Activated CD8-positive, alpha-beta memory T cell treated with anti-CD3 and anti-CD28 coated beads, Interleukin-2, amount 10 ng/mL, durations not matched to agents 7 days and 5 days (primary cell): Measurements from ENCODE around the gene CDK5RAP2. TPM values are rescaled to one million over a fixed set of nuclear protein-coding genes. Genes with fewer than 3 reads are reported as not detected.
"Not testable (repeated sequence)": the region's sequence is repeated elsewhere in the genome, so short reads cannot be mapped to it uniquely, and the experiment has no call there.

Experiments
- ATAC-seq: fragments of 150-1000 bp; cut with Tn5 transposase; one replicate; pipeline ENCODE4 v1.10.0; 2021; ENCODE audit warnings: moderate library complexity
- CTCF ChIA-PET: fragments of 350-600 bp; sonication (Branson Sonifier 250); formaldehyde crosslinking; loops from one replicate; lab custom pipeline; 2021; ENCODE audit warnings: antibody characterized with exemption; lab: Charles Lee
- DNase-seq: peaks from one replicate; pipeline ENCODE4 v3.0.0-alpha.2; 2020
- H3K27ac Mint-ChIP-seq: one replicate; pipeline ENCODE4 v1.8.0; 2021; ENCODE audit warnings: mild to moderate bottlenecking, mixed read lengths
- H3K27me3 Mint-ChIP-seq: one replicate; pipeline ENCODE4 v1.8.0; 2021; ENCODE audit warnings: mixed read lengths
- H3K36me3 Mint-ChIP-seq: one replicate; pipeline ENCODE4 v1.8.0; 2021; ENCODE audit warnings: mild to moderate bottlenecking, mixed read lengths
- H3K4me1 Mint-ChIP-seq: one replicate; pipeline ENCODE4 v1.8.0; 2021; ENCODE audit warnings: mixed read lengths
- H3K4me3 Mint-ChIP-seq: one replicate; pipeline ENCODE4 v1.8.0; 2021; ENCODE audit warnings: mild to moderate bottlenecking, moderate library complexity, mixed read lengths
- H3K9me3 Mint-ChIP-seq: one replicate; pipeline ENCODE4 v1.8.0; 2022; ENCODE audit warnings: low read depth, mixed read lengths
- total RNA-seq, 2 experiments: library from RNA; stranded (reverse); gene quantifications; one replicate each; pipeline ENCODE4 v1.2.3, GENCODE V29; 2021

CDK5RAP2 gene
- total RNA-seq, 2 experiments from 2014 or later = 79.8 to 138 TPM

DNA sequence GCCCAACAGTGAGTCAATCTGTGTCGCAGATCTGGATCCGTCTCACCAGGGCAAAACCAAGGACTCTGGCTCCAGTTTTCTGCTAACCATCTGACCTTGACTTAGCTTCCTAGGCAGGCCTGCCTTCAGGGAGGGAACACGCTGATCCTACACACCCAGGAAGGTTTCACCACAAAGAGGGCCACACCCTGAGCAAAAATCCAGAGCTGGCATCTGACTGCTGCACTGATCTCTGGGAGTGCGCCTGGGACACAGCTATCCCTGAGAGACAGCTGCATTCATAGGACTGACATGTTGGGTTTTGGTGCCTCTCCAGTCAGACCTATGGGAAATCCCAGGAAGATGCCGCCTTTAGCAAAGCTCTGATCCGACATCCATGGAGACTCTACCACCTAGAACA is 47.5 kb downstream of the CDK5RAP2 start:
- Mint-ChIP-seq H3K4me1 (no peaks in the 10 kb centered on the region), H3K9me3 (no peaks in the 10 kb centered on the region), H3K4me3 (no peak overlapping the region), H3K27ac (no peak overlapping the region), H3K27me3 (no peaks in the 10 kb centered on the region), H3K36me3 (peaks cover 54% of the 10 kb centered on the region)
- ATAC-seq (no peak), DNase-seq (no peak)
- CTCF ChIA-PET = interaction anchor here (1.0 to 1.7 kb wide), 2 partner anchors 9 to 27 kb away, joined by 3 to 5 read pairs; no protein-coding TSS in a partner anchor

DNA sequence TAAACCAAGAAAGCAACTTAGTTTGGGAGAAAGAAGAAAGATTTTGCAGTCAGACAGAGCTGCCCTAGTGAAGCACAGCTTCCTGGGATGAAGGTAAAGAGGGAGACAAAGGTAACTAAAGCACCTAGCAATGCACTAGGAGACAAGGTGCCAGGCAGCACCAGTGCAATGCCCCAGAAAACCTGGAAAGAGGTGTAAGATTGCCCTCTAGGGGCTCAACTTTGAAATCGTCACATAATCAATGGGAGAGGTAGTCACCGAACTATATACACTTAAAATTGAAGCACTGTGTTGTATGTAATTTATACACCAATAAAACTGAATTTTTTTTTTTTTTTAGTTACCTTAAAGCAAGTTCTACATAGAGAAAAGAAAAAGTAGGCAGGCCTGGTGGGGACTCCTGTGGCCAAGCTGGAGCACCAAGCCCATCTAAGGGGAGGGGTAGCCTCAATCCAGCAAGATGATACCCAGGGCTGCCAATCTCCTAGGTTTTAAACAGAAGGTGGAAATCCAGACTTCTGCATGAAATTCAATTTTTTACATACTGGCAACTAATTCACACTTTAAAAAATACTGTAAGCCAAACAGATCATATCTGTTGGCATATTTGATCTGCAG is 48.2 kb downstream of the CDK5RAP2 start:
- Mint-ChIP-seq H3K27me3 (no peaks in the 10 kb centered on the region), H3K27ac (no peak overlapping the region), H3K4me3 (no peak overlapping the region), H3K4me1 (no peaks in the 10 kb centered on the region), H3K9me3 (no peaks in the 10 kb centered on the region), H3K36me3 (peaks cover 61% of the 10 kb centered on the region)
- DNase-seq = no peak
- CTCF ChIA-PET = interaction anchor here (0.6 to 1.7 kb wide), 3 partner anchors 10 to 112 kb away, joined by 3 to 5 read pairs (median 3); no protein-coding TSS in a partner anchor
- ATAC-seq = peak; percentile 42

DNA sequence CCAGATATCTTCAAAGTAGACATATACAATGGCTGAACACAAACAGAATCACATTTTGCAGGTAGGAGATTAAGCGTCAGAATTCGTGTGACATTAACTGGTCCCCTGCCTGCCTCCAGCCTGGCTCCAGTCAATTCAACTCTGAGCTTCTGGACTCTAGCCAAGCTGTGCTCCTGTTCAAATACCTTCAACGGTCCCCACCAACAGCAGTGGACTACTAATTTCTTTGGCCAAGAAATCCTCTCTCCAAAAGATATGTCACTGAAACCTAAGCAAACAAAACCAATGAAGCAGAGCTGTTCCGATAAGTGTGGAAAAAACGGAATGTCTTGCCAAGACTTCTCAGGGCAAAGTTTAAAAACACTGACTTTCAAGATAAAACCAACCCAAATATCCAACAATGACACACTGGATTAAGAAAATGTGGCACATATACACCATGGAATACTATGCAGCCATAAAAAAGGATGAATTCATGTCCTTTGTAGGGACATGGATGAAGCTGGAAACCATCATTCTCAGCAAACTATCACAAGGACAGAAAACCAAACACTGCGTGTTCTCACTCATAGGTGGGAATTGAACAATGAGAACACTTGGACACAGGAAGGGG is 49.6 kb downstream of the CDK5RAP2 start:
- H3K36me3 Mint-ChIP-seq = peaks cover 67% of the 10 kb centered on the region
- H3K27ac Mint-ChIP-seq, DNase-seq, H3K4me3 Mint-ChIP-seq, ATAC-seq, H3K4me1 Mint-ChIP-seq, H3K27me3 Mint-ChIP-seq, H3K9me3 Mint-ChIP-seq, CTCF ChIA-PET: not testable (repeated sequence)

DNA sequence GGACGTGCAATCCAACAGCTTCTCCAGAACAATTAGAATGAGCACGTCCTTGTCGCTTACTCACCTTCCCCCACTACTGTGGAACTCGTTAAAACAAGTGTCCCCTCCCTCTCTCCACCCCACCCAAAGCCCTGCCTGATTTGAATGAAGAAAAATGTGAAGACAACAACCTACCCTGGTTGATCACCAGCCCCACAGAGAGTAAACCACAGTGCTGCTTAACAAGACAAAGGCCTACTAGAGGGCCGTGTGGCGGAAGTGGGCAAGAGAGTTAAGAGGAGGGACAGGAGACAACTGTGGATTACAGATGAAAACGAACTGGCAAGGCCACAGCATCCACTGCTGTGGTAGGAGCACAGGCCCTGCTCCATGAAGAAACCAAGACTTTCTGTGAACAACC is 51.1 kb downstream of the CDK5RAP2 start:
- no peaks in the 10 kb centered on the region for H3K27me3 Mint-ChIP-seq
- H3K9me3 Mint-ChIP-seq = no peaks in the 10 kb centered on the region
- H3K4me1 Mint-ChIP-seq = no peaks in the 10 kb centered on the region

DNA sequence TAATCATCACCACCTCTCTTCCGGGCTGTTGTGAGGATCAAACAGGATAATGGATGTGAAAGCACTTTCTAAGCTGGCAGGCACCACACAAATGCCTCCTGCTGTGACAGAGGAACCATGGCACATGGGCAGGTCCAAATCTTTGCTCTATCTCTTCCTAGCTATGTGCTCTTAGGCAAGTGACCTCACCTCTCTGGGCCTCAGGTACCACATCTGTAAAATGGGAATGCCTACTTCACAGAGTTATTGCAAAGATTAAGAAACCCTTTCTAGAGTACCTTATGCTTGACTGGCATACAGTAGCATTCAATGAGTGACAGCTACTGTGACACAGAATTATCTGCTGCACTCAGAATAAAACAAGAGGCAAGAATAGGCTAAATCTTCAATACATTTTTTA is 51.6 kb downstream of the CDK5RAP2 start:
- no peak overlapping the region for H3K4me3 Mint-ChIP-seq
- no peaks in the 10 kb centered on the region for H3K4me1 Mint-ChIP-seq
- no peaks in the 10 kb centered on the region for H3K27me3 Mint-ChIP-seq
- ATAC-seq (no peak), DNase-seq (no peak)
- no peaks in the 10 kb centered on the region for H3K9me3 Mint-ChIP-seq
- peaks cover 66% of the 10 kb centered on the region for H3K36me3 Mint-ChIP-seq
- no peak overlapping the region for H3K27ac Mint-ChIP-seq
- CTCF ChIA-PET = no interaction called here

More for the DNA sequence above, 51.1 kb downstream of the CDK5RAP2 start:
- CTCF ChIA-PET = no interaction called here
- H3K4me3 Mint-ChIP-seq = no peak overlapping the region
- DNase-seq (no peak), ATAC-seq (no peak)
- peaks cover 66% of the 10 kb centered on the region for H3K36me3 Mint-ChIP-seq
- H3K27ac Mint-ChIP-seq = no peak overlapping the region

DNA sequence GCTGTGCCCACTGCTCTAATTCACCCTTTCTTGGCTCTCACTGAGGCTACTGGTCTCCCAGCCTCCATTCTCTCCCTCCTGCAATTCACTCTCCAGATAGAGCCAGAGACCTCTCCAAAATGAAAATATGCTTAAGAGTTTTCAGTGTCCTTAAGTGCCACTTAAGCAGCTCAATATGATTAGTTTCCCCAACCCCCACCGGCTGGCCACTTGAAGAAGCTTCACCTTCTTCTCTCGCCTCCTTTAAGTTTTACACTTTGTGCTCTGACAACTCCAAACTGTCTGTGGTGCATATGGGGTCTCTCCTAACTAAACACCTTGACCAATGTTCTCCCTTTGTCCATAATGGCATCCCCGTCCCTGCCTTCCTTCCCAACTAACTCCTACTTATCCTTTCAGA is 53.4 kb downstream of the CDK5RAP2 start:
- H3K27me3 Mint-ChIP-seq = no peaks in the 10 kb centered on the region
- H3K36me3 Mint-ChIP-seq = peaks cover 66% of the 10 kb centered on the region
- no peaks in the 10 kb centered on the region for H3K9me3 Mint-ChIP-seq
- no peak for ATAC-seq
- no peak overlapping the region for H3K4me3 Mint-ChIP-seq
- H3K27ac Mint-ChIP-seq = no peak overlapping the region
- DNase-seq = no peak
- H3K4me1 Mint-ChIP-seq = no peaks in the 10 kb centered on the region
- CTCF ChIA-PET = no interaction called here

DNA sequence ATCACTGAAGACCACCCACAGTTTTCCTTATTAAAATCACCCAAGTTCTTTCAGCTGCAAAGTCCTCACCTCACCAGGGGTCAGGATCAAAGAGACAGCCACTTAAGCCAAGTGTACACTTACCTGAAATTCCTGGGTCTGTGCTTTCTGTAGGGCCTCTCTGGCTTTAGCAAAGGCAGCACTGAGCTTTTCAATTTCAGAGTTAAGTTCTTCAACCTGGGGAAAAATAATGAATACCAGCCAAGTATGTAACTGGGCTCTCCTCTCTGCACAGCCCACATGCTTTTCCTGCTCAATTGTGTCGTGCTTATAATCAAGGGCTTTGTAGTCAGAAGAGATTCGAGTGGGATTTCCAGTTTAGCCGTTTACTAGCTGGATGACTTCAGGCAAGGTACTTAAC is 55.1 kb downstream of the CDK5RAP2 start:
- DNase-seq (no peak), ATAC-seq (no peak)
- no peak overlapping the region for H3K27ac Mint-ChIP-seq
- H3K4me3 Mint-ChIP-seq = no peak overlapping the region
- H3K9me3 Mint-ChIP-seq = no peaks in the 10 kb centered on the region
- H3K36me3 Mint-ChIP-seq = peaks cover 61% of the 10 kb centered on the region
- no peaks in the 10 kb centered on the region for H3K27me3 Mint-ChIP-seq
- CTCF ChIA-PET = no interaction called here
- H3K4me1 Mint-ChIP-seq = no peaks in the 10 kb centered on the region

DNA sequence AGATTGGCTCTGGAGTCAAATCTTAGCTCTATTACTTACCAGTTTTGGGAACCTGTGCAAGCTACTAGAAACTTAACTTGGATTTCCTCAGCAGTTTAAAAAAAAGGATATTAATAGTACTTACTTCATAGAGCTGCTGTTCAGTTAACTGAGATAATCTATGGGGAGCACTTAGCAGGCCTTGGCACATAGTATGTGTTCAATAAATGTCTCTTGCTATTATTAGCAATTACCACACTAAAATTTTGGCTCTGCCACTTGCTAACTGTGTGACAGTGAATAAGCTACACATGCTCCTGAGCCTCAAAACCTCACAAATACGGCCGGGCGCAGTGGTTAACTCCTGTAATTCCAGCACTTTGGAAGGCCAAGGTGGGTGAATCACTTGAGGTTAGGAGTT is 55.9 kb downstream of the CDK5RAP2 start:
- DNase-seq (no peak), ATAC-seq (no peak)
- Mint-ChIP-seq H3K27ac (no peak overlapping the region), H3K36me3 (peaks cover 63% of the 10 kb centered on the region), H3K27me3 (no peaks in the 10 kb centered on the region), H3K9me3 (no peaks in the 10 kb centered on the region), H3K4me1 (no peaks in the 10 kb centered on the region), H3K4me3 (no peak overlapping the region)
- CTCF ChIA-PET = interaction anchor here (1.0 kb wide), 1 partner anchor 47 kb away, joined by 3 read pairs; no protein-coding TSS in a partner anchor

DNA sequence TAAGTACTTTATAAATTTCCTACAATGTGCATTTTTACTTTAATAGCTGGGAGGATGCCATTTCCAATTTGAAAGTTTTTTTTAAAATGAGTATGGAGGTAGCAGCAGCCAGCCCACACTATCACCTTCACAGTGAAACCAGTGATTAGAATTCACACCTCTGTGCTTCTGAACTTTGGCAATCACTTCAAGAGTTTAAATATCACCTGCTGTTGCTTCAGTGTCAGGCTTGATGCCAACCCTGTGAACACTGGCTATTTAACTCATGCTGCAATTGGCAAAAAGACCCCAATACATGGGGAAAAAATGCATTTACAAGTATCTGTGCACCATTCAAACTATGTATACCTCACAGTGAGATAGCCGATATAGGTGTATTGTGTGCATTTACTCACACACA is 57.4 kb downstream of the CDK5RAP2 start:
- DNase-seq (no peak), ATAC-seq (no peak)
- no peak overlapping the region for H3K27ac Mint-ChIP-seq
- CTCF ChIA-PET = no interaction called here
- H3K9me3 Mint-ChIP-seq = no peaks in the 10 kb centered on the region
- peaks cover 61% of the 10 kb centered on the region for H3K36me3 Mint-ChIP-seq
- H3K4me3 Mint-ChIP-seq = no peak overlapping the region
- no peaks in the 10 kb centered on the region for H3K27me3 Mint-ChIP-seq
- H3K4me1 Mint-ChIP-seq = no peaks in the 10 kb centered on the region

DNA sequence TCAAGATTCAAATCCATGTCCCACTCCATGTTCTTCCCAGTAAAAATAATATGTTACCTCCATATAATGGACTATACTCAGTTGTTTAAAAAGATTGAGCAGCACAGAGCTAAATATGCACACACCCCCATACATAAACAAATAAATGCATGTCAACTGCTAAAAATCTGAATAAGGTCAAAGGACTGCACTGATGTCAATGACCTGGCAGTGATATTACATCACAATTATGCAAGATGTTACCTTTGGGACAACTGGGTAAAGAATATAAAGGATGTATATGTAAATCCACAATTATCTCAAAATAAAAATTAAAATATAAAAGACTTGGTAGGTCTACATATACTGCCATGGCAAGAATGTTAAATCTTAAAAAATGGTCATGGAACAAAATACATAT is 57.9 kb downstream of the CDK5RAP2 start:
- Mint-ChIP-seq H3K36me3 (peaks cover 59% of the 10 kb centered on the region), H3K4me3 (no peak overlapping the region), H3K27me3 (no peaks in the 10 kb centered on the region), H3K9me3 (no peaks in the 10 kb centered on the region), H3K4me1 (no peaks in the 10 kb centered on the region), H3K27ac (no peak overlapping the region)
- DNase-seq (no peak), ATAC-seq (no peak)
- CTCF ChIA-PET = no interaction called here

DNA sequence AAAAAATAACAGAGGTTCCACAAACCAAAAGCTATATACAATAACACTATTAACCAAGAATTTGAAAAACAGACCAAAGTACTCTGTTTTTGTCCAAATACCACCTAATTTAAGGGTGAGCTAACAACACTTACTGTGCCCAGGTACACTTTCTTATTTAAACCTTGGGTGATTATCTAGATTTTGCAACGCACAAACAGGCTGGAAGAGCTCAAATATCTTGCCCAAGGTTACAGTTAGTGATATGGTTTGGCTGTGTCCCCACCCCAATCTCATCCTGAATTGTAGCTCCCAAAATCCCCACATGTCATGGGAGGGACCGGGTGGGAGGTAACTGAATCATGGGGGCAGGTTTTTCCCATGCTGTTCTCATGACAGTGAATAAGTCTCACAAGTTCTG is 58.9 kb downstream of the CDK5RAP2 start:
- CTCF ChIA-PET = no interaction called here
- H3K4me1 Mint-ChIP-seq = no peaks in the 10 kb centered on the region
- H3K36me3 Mint-ChIP-seq = peaks cover 57% of the 10 kb centered on the region
- H3K9me3 Mint-ChIP-seq = no peaks in the 10 kb centered on the region
- DNase-seq (no peak), ATAC-seq (no peak)
- H3K27me3 Mint-ChIP-seq = no peaks in the 10 kb centered on the region
- H3K27ac Mint-ChIP-seq = no peak overlapping the region
- H3K4me3 Mint-ChIP-seq = no peak overlapping the region

DNA sequence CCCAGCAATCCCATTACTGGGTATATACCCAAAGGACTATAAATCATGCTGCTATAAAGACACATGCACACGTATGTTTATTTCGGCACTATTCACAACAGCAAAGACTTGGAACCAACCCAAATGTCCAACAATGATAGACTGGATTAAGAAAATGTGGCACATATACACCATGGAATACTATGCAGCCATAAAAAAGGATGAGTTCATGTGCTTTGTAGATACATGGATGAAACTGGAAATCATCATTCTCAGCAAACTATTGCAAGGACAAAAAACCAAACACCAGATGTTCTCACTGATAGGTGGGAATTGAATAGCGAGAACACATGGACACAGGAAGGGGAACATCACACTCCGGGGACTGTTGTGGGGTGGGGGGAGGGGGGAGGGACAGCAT is 64.0 kb downstream of the CDK5RAP2 start:
- H3K36me3 Mint-ChIP-seq = peaks cover 69% of the 10 kb centered on the region
- H3K4me3 Mint-ChIP-seq, ATAC-seq, H3K27me3 Mint-ChIP-seq, DNase-seq, CTCF ChIA-PET, H3K27ac Mint-ChIP-seq, H3K4me1 Mint-ChIP-seq, H3K9me3 Mint-ChIP-seq: not testable (repeated sequence)

DNA sequence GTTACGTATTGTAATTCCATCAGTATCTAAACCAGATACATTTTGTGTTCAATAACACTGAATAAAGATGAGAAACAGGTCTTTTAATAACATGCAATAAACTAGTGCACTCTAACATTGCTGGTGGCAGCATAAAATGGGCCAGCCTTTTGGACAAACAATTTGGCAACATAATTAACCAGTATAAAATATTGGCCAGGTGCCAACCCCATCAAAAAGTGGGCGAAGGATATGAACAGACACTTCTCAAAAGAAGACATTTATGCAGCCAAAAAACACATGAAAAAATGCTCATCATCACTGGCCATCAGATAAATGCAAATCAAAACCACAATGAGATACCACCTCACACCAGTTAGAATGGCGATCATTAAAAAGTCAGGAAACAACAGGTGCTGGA is 64.5 kb downstream of the CDK5RAP2 start:
- H3K9me3 Mint-ChIP-seq, CTCF ChIA-PET, H3K27ac Mint-ChIP-seq, H3K4me3 Mint-ChIP-seq, DNase-seq, H3K4me1 Mint-ChIP-seq, H3K27me3 Mint-ChIP-seq, ATAC-seq: not testable (repeated sequence)
- peaks cover 73% of the 10 kb centered on the region for H3K36me3 Mint-ChIP-seq

DNA sequence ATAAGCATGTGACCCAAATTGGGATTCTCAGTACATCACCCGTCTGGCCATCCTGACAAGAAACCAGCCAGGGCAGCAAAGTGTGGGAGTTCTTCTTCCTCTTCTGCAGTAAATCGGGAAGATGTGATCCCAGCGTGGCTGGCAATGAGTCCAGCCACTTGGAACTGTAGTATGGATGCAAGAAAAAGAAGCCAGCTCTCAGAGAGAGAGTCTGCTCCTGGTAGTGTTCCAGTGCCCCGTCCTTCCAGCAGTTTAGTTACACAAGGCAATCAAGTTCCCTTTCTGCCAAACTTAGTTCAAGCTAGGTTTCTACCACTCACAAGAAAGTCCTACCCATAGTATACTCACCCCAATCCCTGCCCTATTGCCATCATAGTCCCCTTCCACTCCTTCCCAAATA is 65.6 kb downstream of the CDK5RAP2 start:
- ATAC-seq = no peak
- H3K4me3 Mint-ChIP-seq = no peak overlapping the region
- H3K27ac Mint-ChIP-seq = no peak overlapping the region
- peaks cover 80% of the 10 kb centered on the region for H3K36me3 Mint-ChIP-seq
- no peaks in the 10 kb centered on the region for H3K27me3 Mint-ChIP-seq
- no peaks in the 10 kb centered on the region for H3K9me3 Mint-ChIP-seq
- CTCF ChIA-PET = no interaction called here
- DNase-seq = no peak
- no peaks in the 10 kb centered on the region for H3K4me1 Mint-ChIP-seq
